Stomach smooth muscle (tissue), 2 donors: ENCODE measurements around the gene PARP16.
A peak's percentile ranks its signal among the peaks of the same experiment; 100 is the strongest.

Experiments used
- H3K27ac ChIP-seq: one replicate; pipeline ENCODE4 v1.7.0; 2013; ENCODE audit warnings: mild to moderate bottlenecking, low read length, inconsistent platforms
- H3K27me3 ChIP-seq, 2 donors: one replicate each; pipeline ENCODE4 v1.7.0; 2013; ENCODE audit warnings: low read length in 2 of 2; ENCODE audit not compliant: insufficient read depth in 2 of 2, control insufficient read depth in 1 of 2
- H3K36me3 ChIP-seq, 2 donors: one replicate each; pipeline ENCODE4 v1.7.0; 2013; ENCODE audit warnings: low read length in 2 of 2; ENCODE audit not compliant: control insufficient read depth in 2 of 2, insufficient read depth in 2 of 2
- H3K4me1 ChIP-seq: one replicate; pipeline ENCODE4 v1.7.0; 2013; ENCODE audit warnings: low read length; ENCODE audit not compliant: control insufficient read depth, insufficient read depth
- H3K4me3 ChIP-seq, 2 donors: one replicate each; pipeline ENCODE4 v1.7.0; 2013; ENCODE audit warnings: low read length in 2 of 2
- H3K9ac ChIP-seq, 2 donors: one replicate each; pipeline ENCODE4 v1.7.0; 2013; ENCODE audit warnings: low read length in 2 of 2, mild to moderate bottlenecking in 1 of 2
- H3K9me3 ChIP-seq, 2 donors: one replicate each; pipeline ENCODE4 v1.7.0; 2013; ENCODE audit warnings: low read length in 2 of 2; ENCODE audit not compliant: control insufficient read depth in 2 of 2
- donor health status: healthy.
- donor health status: Pancreatic carcinoma.

PARP16 gene, protein sequence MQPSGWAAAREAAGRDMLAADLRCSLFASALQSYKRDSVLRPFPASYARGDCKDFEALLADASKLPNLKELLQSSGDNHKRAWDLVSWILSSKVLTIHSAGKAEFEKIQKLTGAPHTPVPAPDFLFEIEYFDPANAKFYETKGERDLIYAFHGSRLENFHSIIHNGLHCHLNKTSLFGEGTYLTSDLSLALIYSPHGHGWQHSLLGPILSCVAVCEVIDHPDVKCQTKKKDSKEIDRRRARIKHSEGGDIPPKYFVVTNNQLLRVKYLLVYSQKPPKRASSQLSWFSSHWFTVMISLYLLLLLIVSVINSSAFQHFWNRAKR

GRCh38 chr15:65286704-65287519, at the start of gene PARP16:
Gene PARP16, minus strand, starts transcription at chr15:65286883. Its CDS starts 457 bp downstream, at chr15:65286426.
- Histone ChIP-seq H3K27ac (peak within 1 kb of the TSS; percentile 76), H3K4me3 (peak within 1 kb of the TSS; percentile 69 to 89), H3K4me1 (peaks cover 29% of the 10 kb centered on the region), H3K9ac (peak within 1 kb of the TSS; percentile 76 to 85), H3K27me3 (no peaks in the 10 kb centered on the region), H3K9me3 (no peaks in the 10 kb centered on the region), H3K36me3 (no peaks in the 10 kb centered on the region)

DNA sequence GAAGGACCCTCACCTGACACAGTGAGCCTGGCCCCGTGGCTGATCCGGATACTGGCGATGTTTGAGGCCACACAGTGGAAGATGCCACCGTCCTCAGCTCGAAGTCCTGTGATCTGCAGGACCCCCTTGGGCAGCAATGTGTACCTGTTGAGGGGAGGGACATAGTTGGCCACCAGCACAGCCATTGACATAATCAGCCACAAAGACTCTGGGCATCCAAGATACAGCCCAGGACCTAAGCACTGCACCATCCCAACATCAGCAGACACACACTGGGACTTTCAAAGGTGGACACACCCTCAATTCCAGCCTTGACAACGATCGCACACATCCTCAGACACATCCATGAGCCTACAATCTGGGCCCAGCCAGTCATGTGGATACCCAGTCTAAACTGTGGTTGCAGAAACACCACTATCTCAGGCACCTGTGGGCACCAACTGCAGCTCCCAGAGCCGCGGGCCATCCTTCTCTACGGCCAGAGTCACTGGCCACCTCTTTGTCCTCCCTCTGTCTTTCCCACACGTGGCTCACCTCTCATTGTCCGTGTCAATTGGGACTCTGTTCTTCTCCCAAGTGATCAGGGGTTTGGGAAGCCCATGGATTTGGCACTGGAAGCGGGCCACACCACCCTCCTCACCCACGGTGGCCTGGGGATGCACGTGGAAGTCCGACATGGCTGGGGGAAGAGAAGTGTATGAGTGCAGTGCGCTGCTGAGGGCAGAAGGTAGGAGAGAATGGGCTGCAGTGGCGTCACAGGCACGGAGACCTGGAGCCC, 48.8 kb upstream of the PARP16 start:
- no peak overlapping the region for H3K4me3 ChIP-seq
- no peaks in the 10 kb centered on the region for H3K9me3 ChIP-seq
- H3K27me3 ChIP-seq: peaks cover 0 to 4% of the 10 kb centered on the region in 2 donors
- H3K27ac ChIP-seq: no peak overlapping the region
- H3K9ac ChIP-seq: no peak overlapping the region
- H3K4me1 ChIP-seq: no peaks in the 10 kb centered on the region
- no peaks in the 10 kb centered on the region for H3K36me3 ChIP-seq

DNA sequence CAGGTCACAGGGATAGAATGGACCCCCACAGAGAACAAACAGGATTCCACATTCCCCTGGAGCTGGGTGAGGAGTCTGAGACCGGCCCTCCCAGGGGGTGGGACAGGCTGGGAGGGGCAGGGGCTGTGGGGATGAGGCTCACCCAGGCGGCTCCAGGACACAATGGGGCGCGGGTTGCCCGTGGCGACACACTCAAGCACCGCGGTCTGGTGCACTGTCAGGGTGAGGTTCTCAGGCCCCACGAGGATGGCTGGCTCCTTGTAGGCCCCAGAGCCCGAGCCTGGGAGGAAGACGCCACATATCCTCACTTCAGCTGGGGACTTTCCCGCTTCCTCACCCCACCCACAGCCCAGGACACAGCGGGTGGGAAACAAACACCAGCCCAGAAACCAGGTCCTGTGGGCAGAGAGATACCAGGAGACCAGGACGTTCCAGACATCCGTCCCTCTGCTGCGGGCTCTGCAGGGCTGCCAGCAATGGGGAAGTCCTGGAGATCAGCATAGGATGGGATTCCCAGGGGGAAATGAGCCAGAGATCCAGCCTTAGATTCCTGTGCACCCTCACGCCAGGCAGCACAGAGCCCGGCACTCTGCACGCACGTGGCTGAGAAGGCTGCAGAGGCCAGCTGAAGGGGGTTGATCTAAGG, 48.0 kb upstream of the PARP16 start:
- Histone ChIP-seq H3K9me3 (no peaks in the 10 kb centered on the region), H3K4me1 (no peaks in the 10 kb centered on the region), H3K4me3 (no peak overlapping the region), H3K9ac (no peak overlapping the region), H3K27ac (no peak overlapping the region), H3K36me3 (no peaks in the 10 kb centered on the region), H3K27me3 (peaks cover 0 to 2% of the 10 kb centered on the region in 2 donors)

DNA sequence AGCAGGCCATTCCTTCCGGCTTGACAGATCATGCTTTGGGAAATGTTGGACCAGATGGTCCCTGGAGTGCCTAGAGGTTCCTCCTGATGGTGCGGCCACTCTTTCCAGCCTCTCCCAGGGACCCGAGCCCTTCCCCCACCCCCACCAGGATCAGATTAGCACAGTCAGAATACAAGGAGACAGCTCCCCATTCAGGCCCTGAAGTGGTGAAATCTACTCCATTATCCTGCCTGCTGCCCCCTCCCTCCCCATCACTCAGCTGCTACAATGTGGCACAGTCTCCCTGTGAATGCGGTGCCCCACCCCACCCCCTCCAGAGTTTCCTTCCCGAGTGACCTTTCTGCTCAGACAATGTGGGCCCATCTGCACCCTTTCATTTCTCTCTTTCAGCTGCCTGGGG, 47.2 kb upstream of the PARP16 start:
- H3K4me3 ChIP-seq: no peak overlapping the region
- no peaks in the 10 kb centered on the region for H3K9me3 ChIP-seq
- no peak overlapping the region for H3K9ac ChIP-seq
- H3K36me3 ChIP-seq: no peaks in the 10 kb centered on the region
- no peaks in the 10 kb centered on the region for H3K4me1 ChIP-seq
- peaks cover 0 to 2% of the 10 kb centered on the region in 2 donors for H3K27me3 ChIP-seq
- no peak overlapping the region for H3K27ac ChIP-seq

GRCh38 chr15:65333148-65333820, 46.6 kb upstream of the PARP16 start:
- Histone ChIP-seq H3K27ac (no peak overlapping the region), H3K36me3 (no peaks in the 10 kb centered on the region), H3K9ac (no peak overlapping the region), H3K27me3 (peaks cover 0 to 2% of the 10 kb centered on the region in 2 donors), H3K4me1 (no peaks in the 10 kb centered on the region), H3K9me3 (no peaks in the 10 kb centered on the region), H3K4me3 (no peak overlapping the region)

GRCh38 chr15:65332391-65333147, 45.9 kb upstream of the PARP16 start:
- H3K9me3 ChIP-seq: no peaks in the 10 kb centered on the region
- H3K27ac ChIP-seq: no peak overlapping the region
- no peaks in the 10 kb centered on the region for H3K36me3 ChIP-seq
- H3K9ac ChIP-seq: no peak overlapping the region
- no peak overlapping the region for H3K4me3 ChIP-seq
- peaks cover 0 to 2% of the 10 kb centered on the region in 2 donors for H3K27me3 ChIP-seq
- no peaks in the 10 kb centered on the region for H3K4me1 ChIP-seq

DNA sequence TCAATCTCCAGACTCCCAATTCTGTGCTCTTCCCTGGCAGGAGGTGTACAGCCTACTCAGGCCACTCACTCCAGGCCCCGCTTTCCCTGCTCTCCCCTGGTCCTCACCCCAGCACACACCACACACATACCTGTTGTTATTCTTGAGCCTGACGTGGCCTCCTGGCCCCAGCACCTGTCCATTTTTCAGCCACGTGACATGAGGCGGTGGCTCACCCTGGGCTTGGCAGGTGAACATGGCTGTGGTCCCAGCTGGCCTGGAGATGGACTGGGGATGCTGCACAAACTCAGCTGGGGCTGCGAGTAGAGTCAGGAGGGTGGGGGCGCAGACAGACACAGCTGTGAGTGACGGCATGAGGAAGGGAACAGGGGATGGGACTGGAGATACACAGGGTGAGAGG, 45.1 kb upstream of the PARP16 start:
- Histone ChIP-seq H3K4me1 (no peaks in the 10 kb centered on the region), H3K36me3 (no peaks in the 10 kb centered on the region), H3K9me3 (no peaks in the 10 kb centered on the region), H3K9ac (no peak overlapping the region), H3K27me3 (peaks cover 0 to 2% of the 10 kb centered on the region in 2 donors), H3K4me3 (no peak overlapping the region), H3K27ac (no peak overlapping the region)

GRCh38 chr15:65330934-65331645, 44.4 kb upstream of the PARP16 start:
- Histone ChIP-seq H3K4me3 (no peak overlapping the region), H3K9me3 (no peaks in the 10 kb centered on the region), H3K36me3 (no peaks in the 10 kb centered on the region), H3K27ac (no peak overlapping the region), H3K9ac (no peak overlapping the region), H3K27me3 (peaks cover 0 to 2% of the 10 kb centered on the region in 2 donors), H3K4me1 (no peaks in the 10 kb centered on the region)

DNA sequence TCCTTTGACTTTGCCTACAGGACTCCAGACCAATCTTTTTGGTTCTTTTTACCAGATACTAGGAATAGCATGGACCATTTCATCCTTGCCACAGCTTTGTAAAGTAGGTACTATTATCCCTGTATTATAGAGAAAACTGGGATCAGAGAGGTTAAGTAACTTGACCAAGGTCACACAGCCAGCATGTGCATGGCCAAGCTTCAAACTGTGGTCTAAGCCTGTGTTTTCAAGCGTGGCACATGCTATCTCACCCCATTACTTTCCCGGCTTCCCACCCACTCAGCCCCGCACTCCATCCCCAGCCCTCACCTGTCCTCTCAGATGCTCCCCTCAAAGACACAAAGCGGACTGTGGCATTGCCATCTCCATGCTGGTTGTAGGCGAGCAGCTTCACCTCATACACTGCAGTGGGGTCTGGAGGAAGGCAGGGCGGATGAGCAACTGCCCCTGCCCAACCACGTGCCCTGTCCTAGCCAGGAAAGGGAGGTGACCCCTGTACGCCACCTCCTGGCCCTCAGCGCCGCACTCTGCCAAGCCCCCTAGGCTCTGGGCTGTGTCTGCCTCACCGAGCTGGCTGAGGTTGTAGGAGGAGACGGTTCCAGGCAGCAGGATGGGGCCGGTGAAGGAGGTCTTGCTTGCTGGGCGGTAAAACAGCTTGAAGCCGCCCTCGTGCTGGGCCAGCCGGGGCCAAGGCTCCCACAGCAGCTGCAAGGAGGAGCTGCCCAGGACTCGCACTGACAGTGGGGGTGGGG, 43.5 kb upstream of the PARP16 start:
- Histone ChIP-seq H3K9me3 (no peaks in the 10 kb centered on the region), H3K4me3 (no peak overlapping the region), H3K27ac (no peak overlapping the region), H3K9ac (no peak overlapping the region), H3K36me3 (no peaks in the 10 kb centered on the region), H3K4me1 (no peaks in the 10 kb centered on the region), H3K27me3 (peaks cover 0 to 2% of the 10 kb centered on the region in 2 donors)
